AG20443 (cell line): ENCODE results near the gene RBM15B.
A peak's percentile ranks its signal among the peaks of the same experiment; 100 is the strongest.

ENCODE experiments used
- DNase-seq: peaks from one replicate; pipeline ENCODE4 v3.0.0; 2012; ENCODE audit warnings: low spot score, mixed read lengths

Gene RBM15B

GRCh38 chr3:51391566-51392354 lies 675 bp downstream of the RBM15B start:
- peak; percentile 52 for DNase-seq

- DNase-seq: no peak
Observed at GRCh38 chr3:51392355-51393133, 1.5 kb downstream of the RBM15B start.

- no peak for DNase-seq
Observed at GRCh38 chr3:51393134-51393495, 2.0 kb downstream of the RBM15B start.

GRCh38 chr3:51393564-51393963 lies 2.5 kb downstream of the RBM15B start:
- no peak for DNase-seq

GRCh38 chr3:51394541-51394940 lies 3.5 kb downstream of the RBM15B start:
- no peak for DNase-seq

GRCh38 chr3:51395493-51396213 lies 4.6 kb downstream of the RBM15B start:
- DNase-seq: peak; percentile 19

- no peak for DNase-seq
Observed at GRCh38 chr3:51396401-51396800, 5.3 kb downstream of the RBM15B start.

GRCh38 chr3:51397392-51397791 lies 6.3 kb downstream of the RBM15B start:
- no peak for DNase-seq

- no peak for DNase-seq
Observed at GRCh38 chr3:51398595-51399310, 7.7 kb downstream of the RBM15B start.

- no peak for DNase-seq
Observed at GRCh38 chr3:51400166-51400565, 9.1 kb downstream of the RBM15B start.

- DNase-seq: no peak
Observed at GRCh38 chr3:51401735-51402134, 10.7 kb downstream of the RBM15B start.

GRCh38 chr3:51403675-51404074 lies 12.6 kb downstream of the RBM15B start:
- no peak for DNase-seq

GRCh38 chr3:51408021-51408420 lies 16.9 kb downstream of the RBM15B start:
- no peak for DNase-seq

- no peak for DNase-seq
Observed at GRCh38 chr3:51408813-51409212, 17.7 kb downstream of the RBM15B start.

GRCh38 chr3:51422211-51422610 lies 31.1 kb downstream of the RBM15B start:
- no peak for DNase-seq

GRCh38 chr3:51426921-51427320 lies 35.8 kb downstream of the RBM15B start:
- no peak for DNase-seq

- DNase-seq: no peak
Observed at GRCh38 chr3:51429138-51429537, 38.1 kb downstream of the RBM15B start.

- no peak for DNase-seq
Observed at GRCh38 chr3:51434110-51434509, 43.0 kb downstream of the RBM15B start.

GRCh38 chr3:51434746-51435327 lies 43.8 kb downstream of the RBM15B start:
- peak; percentile 66 for DNase-seq

GRCh38 chr3:51436998-51437639 lies 46.0 kb downstream of the RBM15B start:
- no peak for DNase-seq
